ENCODE data around the gene KRTAP29-1.

DNA sequence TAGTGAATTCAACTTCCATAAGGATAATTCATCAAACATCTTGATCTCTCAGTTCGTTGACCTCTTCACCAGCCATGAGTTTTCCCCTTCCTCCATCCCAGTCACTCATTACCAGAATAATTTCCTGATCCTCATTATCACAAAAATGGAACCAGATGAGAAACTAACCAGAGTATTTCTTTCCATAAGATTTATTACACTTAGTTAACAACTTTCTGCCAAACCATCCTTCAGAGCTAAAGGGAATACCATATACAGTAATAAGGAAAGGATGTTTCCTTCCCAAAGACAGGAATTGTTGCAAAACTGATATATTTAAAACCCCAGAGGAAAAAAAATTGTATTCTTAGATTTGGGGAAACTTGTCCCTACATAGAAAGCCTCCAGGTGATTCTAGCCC lies 8.6 kb downstream of the KRTAP29-1 start:
- TF ChIP-seq POLR2A (IDR thresholded peaks at IDR 0.05; ENCODE audit: extremely low read depth, insufficient read length) (no peak), MYC (IDR thresholded peaks at IDR 0.05; ENCODE audit: low read depth, low read length) (no peak)
- TF ChIP-seq, protein P1, sequence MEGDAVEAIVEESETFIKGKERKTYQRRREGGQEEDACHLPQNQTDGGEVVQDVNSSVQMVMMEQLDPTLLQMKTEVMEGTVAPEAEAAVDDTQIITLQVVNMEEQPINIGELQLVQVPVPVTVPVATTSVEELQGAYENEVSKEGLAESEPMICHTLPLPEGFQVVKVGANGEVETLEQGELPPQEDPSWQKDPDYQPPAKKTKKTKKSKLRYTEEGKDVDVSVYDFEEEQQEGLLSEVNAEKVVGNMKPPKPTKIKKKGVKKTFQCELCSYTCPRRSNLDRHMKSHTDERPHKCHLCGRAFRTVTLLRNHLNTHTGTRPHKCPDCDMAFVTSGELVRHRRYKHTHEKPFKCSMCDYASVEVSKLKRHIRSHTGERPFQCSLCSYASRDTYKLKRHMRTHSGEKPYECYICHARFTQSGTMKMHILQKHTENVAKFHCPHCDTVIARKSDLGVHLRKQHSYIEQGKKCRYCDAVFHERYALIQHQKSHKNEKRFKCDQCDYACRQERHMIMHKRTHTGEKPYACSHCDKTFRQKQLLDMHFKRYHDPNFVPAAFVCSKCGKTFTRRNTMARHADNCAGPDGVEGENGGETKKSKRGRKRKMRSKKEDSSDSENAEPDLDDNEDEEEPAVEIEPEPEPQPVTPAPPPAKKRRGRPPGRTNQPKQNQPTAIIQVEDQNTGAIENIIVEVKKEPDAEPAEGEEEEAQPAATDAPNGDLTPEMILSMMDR (IDR thresholded peaks at IDR 0.05; ENCODE audit: low read depth, low read length) = no peak
- TF ChIP-seq, protein P2, sequence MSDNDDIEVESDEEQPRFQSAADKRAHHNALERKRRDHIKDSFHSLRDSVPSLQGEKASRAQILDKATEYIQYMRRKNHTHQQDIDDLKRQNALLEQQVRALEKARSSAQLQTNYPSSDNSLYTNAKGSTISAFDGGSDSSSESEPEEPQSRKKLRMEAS (IDR thresholded peaks at IDR 0.05; ENCODE audit: low read depth, low read length) = no peak
